NB4 (cell line): ENCODE data around the gene LRP6.

Experiments
- POLR2A ChIP-seq: IDR thresholded peaks from 2 replicates; pipeline ENCODE4 v1.6.1; 2011; ENCODE audit warnings: mild to moderate bottlenecking; ENCODE audit not compliant: insufficient read length; ENCODE audit errors: extremely low read depth
- TF ChIP-seq, protein P1 (sequence below): IDR thresholded peaks from one replicate; pipeline ENCODE4 v1.5.1; 2012; ENCODE audit warnings: low read depth, low read length
- TF ChIP-seq, protein P2 (sequence below): IDR thresholded peaks from 2 replicates; pipeline ENCODE4 v1.6.1; 2011; ENCODE audit warnings: low read depth, low read length

DNA sequence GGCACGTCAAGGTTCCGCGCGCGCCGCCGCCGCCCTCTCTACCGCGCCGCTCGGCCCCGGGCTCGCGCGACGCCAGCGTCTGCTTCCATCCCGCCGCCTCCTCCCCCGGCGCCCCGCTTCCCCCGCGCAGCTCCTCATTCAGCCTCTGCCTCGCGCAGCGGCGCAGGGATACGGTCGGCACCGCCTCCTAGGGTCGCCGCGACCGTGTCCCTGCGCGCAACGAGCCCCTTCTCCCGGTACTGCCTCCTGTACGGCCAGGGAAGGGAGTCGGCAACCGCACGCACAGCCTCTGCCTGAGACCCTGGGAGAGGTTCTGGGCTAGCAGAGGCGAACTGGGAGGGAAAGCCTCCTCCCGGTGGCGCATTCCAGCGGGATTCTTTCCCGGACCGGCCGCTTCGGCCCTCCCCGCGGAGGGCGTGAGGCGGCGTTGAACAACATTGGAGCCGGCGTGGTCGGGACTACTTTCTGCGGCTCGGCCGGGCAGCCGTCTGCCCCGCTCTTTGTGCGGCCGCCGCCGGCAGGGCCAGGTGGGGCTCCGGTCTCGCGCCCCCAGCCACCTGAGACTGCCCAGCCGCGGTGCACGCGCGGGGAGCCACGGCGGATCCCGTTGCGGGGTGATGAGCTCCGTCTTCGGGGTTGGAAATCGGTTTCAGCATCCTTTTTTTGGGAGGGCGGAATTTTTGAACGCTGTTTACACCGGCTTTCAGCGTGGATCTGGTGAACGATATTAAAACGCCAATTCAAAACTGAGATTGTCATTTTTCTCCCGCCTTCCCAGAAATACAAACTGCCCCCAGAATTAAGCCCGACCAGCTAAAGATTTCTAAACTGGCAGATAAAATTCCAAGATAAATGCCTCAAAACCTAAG lies at the start of gene LRP6:
- TF ChIP-seq, protein P1, sequence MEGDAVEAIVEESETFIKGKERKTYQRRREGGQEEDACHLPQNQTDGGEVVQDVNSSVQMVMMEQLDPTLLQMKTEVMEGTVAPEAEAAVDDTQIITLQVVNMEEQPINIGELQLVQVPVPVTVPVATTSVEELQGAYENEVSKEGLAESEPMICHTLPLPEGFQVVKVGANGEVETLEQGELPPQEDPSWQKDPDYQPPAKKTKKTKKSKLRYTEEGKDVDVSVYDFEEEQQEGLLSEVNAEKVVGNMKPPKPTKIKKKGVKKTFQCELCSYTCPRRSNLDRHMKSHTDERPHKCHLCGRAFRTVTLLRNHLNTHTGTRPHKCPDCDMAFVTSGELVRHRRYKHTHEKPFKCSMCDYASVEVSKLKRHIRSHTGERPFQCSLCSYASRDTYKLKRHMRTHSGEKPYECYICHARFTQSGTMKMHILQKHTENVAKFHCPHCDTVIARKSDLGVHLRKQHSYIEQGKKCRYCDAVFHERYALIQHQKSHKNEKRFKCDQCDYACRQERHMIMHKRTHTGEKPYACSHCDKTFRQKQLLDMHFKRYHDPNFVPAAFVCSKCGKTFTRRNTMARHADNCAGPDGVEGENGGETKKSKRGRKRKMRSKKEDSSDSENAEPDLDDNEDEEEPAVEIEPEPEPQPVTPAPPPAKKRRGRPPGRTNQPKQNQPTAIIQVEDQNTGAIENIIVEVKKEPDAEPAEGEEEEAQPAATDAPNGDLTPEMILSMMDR = no peak
- TF ChIP-seq POLR2A = peak; percentile 42
- TF ChIP-seq, protein P2, sequence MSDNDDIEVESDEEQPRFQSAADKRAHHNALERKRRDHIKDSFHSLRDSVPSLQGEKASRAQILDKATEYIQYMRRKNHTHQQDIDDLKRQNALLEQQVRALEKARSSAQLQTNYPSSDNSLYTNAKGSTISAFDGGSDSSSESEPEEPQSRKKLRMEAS = peak; percentile 35; the same call in 1 of the 2 replicates
